Effector memory CD8-positive, alpha-beta T cell (primary cell): Measurements from ENCODE around the gene MOXD1.
"Not testable (repeated sequence)": the region's sequence is repeated elsewhere in the genome, so short reads cannot be mapped to it uniquely, and the experiment has no call there.

ENCODE experiments used
- ATAC-seq: fragments of 150-1000 bp; cut with Tn5 transposase; replicated peaks from 2 replicates; pipeline ENCODE4 v1.10.0; 2021; ENCODE audit warnings: mild to moderate bottlenecking, moderate library complexity
- DNase-seq, 3 experiments: peaks; one replicate each; pipeline ENCODE4 v3.0.0; 2021
- H3K27ac Mint-ChIP-seq, 2 donors: one replicate each; pipeline ENCODE4 v1.8.0; 2022; ENCODE audit warnings: mild to moderate bottlenecking in 2 of 2, mixed read lengths in 2 of 2, moderate library complexity in 2 of 2
- H3K27me3 Mint-ChIP-seq, 2 donors: one replicate each; pipeline ENCODE4 v1.8.0; 2022; ENCODE audit warnings: mixed read lengths in 2 of 2
- H3K36me3 Mint-ChIP-seq: one replicate; pipeline ENCODE4 v1.8.0; 2022; ENCODE audit warnings: mild to moderate bottlenecking, moderate library complexity, mixed read lengths; ENCODE audit not compliant: insufficient read depth
- H3K4me1 Mint-ChIP-seq, 2 donors: one replicate each; pipeline ENCODE4 v1.8.0; 2022; ENCODE audit warnings: low read depth in 2 of 2, mixed read lengths in 2 of 2
- H3K4me3 Mint-ChIP-seq, 2 donors: one replicate each; pipeline ENCODE4 v1.8.0; 2022; ENCODE audit warnings: mild to moderate bottlenecking in 2 of 2, mixed read lengths in 2 of 2, moderate library complexity in 2 of 2
- H3K9me3 Mint-ChIP-seq, 2 donors: one replicate each; pipeline ENCODE4 v1.8.0; 2022; ENCODE audit warnings: mixed read lengths in 2 of 2

MOXD1 gene

DNA sequence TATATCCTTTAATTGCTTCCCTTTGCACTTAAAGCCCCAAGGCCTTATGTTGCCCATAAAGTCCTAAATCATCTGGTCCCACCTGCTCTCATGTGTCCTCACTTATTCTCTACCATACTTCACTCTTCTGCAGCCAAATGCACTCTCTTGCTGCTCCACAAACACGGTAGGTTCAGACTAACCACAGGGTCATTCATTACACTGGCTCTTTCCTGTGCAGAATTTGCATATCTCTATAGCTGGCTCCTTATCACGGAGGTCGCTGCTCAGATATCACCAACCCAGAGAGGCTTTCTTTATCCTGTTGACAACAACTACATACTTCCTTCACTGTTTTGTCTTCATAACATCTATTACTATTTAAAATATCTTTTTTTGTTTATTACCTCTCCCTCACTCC is 86.8 kb downstream of the MOXD1 start:
- no peaks in the 10 kb centered on the region for H3K4me1 Mint-ChIP-seq
- peaks cover 7 to 8% of the 10 kb centered on the region in 2 donors for H3K9me3 Mint-ChIP-seq
- DNase-seq (no peak), ATAC-seq (no peak)
- H3K36me3 Mint-ChIP-seq, result no peaks in the 10 kb centered on the region
- no peak overlapping the region for H3K4me3 Mint-ChIP-seq
- H3K27ac Mint-ChIP-seq, result no peak overlapping the region
- H3K27me3 Mint-ChIP-seq, result peaks cover 9 to 12% of the 10 kb centered on the region in 2 donors

DNA sequence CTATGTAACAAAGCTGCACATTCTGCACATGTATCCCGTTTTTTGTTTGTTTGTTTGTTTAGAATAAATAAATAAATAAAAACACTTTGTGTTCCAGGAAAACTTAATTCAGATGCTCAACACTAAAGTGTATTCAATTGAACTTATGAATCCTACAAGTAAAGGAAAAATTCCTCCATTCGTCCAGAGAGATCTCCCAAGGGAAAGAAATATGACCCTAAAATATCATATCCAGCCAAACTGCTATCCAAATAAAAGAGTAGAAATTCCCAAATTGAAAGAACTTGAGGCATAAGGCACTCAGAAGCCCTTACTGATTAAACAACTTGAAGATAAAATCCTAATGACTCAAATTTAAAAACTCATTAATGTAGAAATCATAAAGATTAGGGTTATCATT is 90.4 kb downstream of the MOXD1 start:
- H3K9me3 Mint-ChIP-seq, result peaks cover 3 to 5% of the 10 kb centered on the region in 2 donors

DNA sequence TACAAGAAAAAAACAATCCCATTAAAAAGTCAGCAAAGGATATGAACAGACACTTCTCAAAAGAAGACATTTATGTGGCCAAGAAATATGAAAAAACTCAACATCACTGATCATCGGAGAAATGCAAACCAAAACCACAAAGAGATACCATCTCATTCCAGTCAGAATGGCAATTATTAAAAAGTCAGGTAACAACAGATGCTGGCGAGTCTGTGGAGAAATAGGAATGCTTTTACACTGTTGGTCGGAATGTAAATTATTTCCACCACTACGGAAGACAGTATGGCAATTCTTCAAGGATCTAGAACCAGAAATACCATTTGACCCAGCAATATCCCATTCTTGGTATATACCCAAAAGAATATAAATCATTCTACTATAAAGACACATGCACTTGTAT is 91.1 kb downstream of the MOXD1 start:
- ATAC-seq, H3K27ac Mint-ChIP-seq, H3K4me3 Mint-ChIP-seq, H3K4me1 Mint-ChIP-seq, H3K36me3 Mint-ChIP-seq, H3K9me3 Mint-ChIP-seq, DNase-seq: not testable (repeated sequence)
- H3K27me3 Mint-ChIP-seq, result peaks cover 32 to 52% of the 10 kb centered on the region in 2 donors

More for the DNA sequence above, 90.4 kb downstream of the MOXD1 start:
- H3K4me1 Mint-ChIP-seq, result no peaks in the 10 kb centered on the region
- ATAC-seq, result no peak
- DNase-seq, result no peak
- H3K27ac Mint-ChIP-seq, result no peak overlapping the region
- peaks cover 27 to 45% of the 10 kb centered on the region in 2 donors for H3K27me3 Mint-ChIP-seq
- H3K4me3 Mint-ChIP-seq, result no peak overlapping the region
- H3K36me3 Mint-ChIP-seq, result no peaks in the 10 kb centered on the region

DNA sequence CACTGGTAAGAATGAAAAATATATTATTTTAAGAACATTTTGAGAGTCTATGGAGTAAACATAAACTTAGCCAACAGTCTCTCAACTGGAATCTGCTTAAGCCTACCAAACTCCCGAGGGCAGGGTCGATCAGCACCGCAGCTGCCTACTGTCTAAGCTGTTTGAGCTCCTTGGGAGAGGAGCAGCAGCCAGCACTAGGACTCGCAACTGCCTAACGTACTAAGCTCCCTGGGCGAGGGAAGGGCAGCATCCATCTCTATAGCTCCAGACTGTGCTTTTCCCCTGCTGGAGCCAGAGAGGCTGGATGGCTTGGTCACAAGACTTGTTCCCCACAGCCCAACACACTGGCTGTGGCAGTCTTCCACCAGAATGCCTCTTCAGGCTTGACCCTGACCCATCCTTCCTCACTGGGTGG is 96.4 kb downstream of the MOXD1 start:
- ATAC-seq, result no peak
- Mint-ChIP-seq H3K27ac (no peak overlapping the region), H3K4me3 (no peak overlapping the region), H3K9me3 (peaks cover 0 to 7% of the 10 kb centered on the region in 2 donors), H3K27me3 (peaks cover 28 to 45% of the 10 kb centered on the region in 2 donors), H3K36me3 (no peaks in the 10 kb centered on the region), H3K4me1 (no peaks in the 10 kb centered on the region)
- DNase-seq, result no peak

DNA sequence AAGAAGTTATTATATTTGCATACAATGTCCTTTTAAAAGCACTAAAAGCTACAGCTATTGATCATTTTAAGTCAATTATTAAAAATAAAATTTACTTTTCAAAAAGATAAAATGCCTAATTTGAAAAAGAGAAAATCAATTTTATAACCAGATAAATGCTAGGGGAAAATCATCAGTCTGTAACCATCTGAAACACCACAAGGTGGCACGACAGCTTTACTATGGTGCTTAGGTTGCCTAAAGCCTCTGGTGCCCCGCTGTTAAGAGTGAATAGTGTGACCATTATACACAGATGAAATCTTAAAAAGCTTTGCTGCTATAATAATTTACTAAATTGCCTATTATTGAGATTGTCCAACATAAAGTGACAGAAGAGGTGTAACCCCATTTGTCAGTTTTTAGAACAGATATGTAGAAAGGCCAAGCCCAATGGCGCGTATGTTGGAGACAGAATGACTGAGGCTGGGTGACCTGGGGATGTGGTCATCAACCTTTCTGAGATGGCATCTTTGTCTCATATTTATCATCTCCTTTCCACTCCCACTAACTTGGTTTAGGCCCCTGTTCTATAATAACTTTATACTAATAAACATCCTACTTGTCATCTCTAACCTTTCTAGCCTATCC is 100.8 kb downstream of the MOXD1 start:
- ATAC-seq, result peak; percentile 46
- no peaks in the 10 kb centered on the region for H3K9me3 Mint-ChIP-seq
- no peak overlapping the region for H3K27ac Mint-ChIP-seq
- no peak overlapping the region for H3K4me3 Mint-ChIP-seq
- no peak for DNase-seq
- no peaks in the 10 kb centered on the region for H3K36me3 Mint-ChIP-seq
- H3K27me3 Mint-ChIP-seq, result peaks cover 18 to 24% of the 10 kb centered on the region in 2 donors
- H3K4me1 Mint-ChIP-seq, result no peaks in the 10 kb centered on the region

DNA sequence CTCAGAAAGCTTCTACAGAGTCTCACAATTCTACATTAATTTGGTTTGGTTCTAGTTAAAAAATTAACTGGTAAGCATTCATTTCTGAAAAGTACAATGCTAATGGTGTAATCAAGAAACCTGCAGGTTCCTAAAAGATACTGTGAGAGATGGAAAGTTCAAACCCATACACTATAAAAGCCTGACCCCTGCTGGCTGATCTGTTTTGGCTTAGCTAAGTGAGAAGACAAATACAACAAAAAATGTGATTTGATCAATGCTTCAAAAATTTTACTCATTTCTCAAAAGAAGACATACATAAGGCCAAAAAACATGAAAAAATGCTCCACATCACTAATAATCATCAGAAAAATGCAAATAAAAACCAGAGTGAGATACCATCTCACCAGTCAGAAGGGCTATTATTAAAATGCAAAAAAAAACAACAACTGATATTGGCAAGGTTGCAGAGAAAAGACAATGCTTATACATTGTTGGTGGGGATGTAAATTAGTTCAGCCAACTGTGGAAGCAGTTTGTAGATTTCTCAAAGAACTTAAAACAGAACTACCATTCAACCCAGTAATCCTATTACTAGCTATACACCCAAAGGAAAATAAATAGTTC is 102.8 kb downstream of the MOXD1 start:
- Mint-ChIP-seq H3K9me3 (no peaks in the 10 kb centered on the region), H3K27ac (no peak overlapping the region), H3K4me1 (no peaks in the 10 kb centered on the region), H3K4me3 (no peak overlapping the region), H3K36me3 (no peaks in the 10 kb centered on the region), H3K27me3 (peaks cover 29 to 34% of the 10 kb centered on the region in 2 donors)
- ATAC-seq (no peak), DNase-seq (peak in 1 of 3 experiments; percentile 8)

DNA sequence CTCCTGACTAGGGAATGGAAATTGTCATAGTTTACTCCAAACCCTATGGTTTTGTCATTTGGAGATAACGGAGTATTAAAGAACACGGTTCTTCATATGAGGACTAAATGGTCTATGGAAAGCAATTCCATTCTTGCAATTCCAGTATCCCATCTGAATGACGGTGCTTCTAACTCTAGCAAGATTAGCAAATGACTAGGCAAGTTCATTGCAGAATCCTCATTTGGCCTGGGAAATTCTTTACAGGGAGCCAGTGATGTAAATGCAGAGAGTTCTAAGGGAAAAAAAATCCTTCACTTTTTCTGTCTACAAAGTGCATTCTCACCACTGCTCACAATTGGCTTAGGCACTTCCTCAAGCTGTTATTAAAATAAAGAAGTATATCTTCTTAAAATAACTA is 111.5 kb downstream of the MOXD1 start:
- no peaks in the 10 kb centered on the region for H3K9me3 Mint-ChIP-seq
- H3K27me3 Mint-ChIP-seq, result peaks cover 7 to 20% of the 10 kb centered on the region in 2 donors
- H3K36me3 Mint-ChIP-seq, result no peaks in the 10 kb centered on the region
- H3K4me3 Mint-ChIP-seq, result no peak overlapping the region
- no peaks in the 10 kb centered on the region for H3K4me1 Mint-ChIP-seq
- ATAC-seq (no peak), DNase-seq (no peak)
- H3K27ac Mint-ChIP-seq, result no peak overlapping the region

DNA sequence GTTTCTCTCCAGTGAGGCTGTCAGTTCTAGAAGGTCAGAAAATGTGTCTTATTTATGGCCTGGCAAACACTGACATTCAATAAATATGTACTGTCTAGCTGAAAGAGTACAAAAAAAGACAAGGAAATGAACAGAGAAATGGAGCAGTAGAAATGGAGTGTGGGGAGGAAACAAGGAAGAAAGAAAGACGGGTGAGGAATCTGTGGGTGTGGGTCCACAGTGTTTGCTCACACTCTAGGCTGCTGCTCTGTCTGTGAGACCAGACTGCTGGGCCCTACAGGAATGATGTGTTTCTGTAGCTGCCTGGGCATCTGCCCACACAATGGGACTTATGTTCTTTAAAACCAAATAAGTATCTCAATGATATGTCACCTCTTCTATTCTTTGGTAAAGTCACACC is 114.2 kb downstream of the MOXD1 start:
- Mint-ChIP-seq H3K9me3 (no peaks in the 10 kb centered on the region), H3K4me3 (no peak overlapping the region), H3K27ac (no peak overlapping the region), H3K4me1 (no peaks in the 10 kb centered on the region), H3K36me3 (no peaks in the 10 kb centered on the region), H3K27me3 (peaks cover 18 to 23% of the 10 kb centered on the region in 2 donors)
- no peak for DNase-seq
- no peak for ATAC-seq

DNA sequence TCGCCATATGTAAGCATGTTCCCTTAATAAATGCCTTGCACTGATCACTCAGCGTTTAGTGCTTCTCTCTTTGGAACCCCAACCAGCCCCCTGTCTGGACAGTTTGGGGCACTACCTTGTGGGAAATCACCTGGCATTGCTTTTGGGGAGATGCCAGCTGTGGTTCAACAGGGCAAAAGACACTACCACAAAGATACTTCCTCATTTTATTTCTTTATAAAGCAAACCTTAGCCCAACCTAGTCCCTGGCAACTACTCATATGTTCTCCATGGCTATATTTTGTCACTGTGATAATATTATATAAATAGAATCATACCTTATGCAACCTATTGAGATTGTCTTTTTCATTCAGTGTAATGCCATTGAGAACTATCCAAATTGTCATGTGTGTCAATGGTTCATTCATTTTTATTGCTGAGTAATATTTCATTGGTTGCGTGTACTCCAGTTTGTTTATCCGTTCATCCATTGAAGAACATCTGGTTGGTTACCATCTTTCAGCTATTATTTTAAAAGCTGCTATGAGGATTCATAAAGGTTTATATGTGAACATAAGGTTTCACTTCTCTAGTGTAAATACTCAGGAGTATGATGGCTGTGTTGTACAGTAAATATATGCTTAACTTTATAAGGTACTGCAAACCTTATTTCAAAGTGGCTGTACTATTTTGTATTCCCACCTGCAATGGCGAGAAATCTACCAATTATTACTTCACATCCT is 114.8 kb downstream of the MOXD1 start:
- ATAC-seq, result peak; percentile 49

DNA sequence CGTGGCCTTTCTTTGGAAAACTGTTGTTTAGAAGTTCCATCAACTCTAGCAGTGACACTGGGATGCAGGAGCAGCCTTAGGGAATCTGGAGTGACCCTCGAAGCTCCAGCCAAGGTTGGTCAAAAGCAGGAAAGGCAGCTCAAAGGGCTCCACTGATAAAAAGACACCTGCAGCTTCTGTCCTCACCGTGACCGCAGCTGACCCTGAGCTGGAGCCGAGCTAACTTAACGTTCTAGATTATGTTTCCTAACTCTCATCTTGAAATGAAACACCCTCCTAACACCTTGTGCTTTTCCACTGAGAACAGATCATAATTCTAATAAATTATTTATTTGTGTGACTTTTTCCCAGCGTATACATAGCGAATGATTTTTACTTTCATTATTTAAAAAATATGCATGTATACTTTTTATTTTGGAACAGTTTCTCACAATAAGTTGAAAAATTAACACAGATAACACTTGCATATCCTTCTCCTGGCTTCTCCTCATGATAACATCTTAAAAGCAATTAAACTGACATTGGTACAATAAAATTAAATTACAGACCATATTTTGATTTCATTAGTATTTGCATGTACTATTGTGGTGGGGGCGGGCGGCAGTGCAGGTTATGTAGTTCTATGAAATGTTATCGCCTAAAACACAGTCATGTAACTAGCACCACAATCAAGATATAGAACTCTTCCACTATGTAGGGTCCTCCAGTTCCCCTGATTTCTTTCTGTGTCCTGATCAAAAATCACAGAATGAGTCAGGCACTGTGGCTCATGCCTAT is 116.1 kb downstream of the MOXD1 start:
- no peak for DNase-seq
- Mint-ChIP-seq H3K27me3 (peaks cover 31 to 34% of the 10 kb centered on the region in 2 donors), H3K9me3 (no peaks in the 10 kb centered on the region), H3K4me3 (no peak overlapping the region), H3K27ac (no peak overlapping the region), H3K4me1 (no peaks in the 10 kb centered on the region), H3K36me3 (no peaks in the 10 kb centered on the region)
- no peak for ATAC-seq

More for the DNA sequence above, 114.8 kb downstream of the MOXD1 start:
- H3K4me3 Mint-ChIP-seq, result no peak overlapping the region
- H3K27me3 Mint-ChIP-seq, result peaks cover 24 to 28% of the 10 kb centered on the region in 2 donors
- H3K36me3 Mint-ChIP-seq, result no peaks in the 10 kb centered on the region
- no peaks in the 10 kb centered on the region for H3K4me1 Mint-ChIP-seq
- no peak for DNase-seq
- no peak overlapping the region for H3K27ac Mint-ChIP-seq
- no peaks in the 10 kb centered on the region for H3K9me3 Mint-ChIP-seq

DNA sequence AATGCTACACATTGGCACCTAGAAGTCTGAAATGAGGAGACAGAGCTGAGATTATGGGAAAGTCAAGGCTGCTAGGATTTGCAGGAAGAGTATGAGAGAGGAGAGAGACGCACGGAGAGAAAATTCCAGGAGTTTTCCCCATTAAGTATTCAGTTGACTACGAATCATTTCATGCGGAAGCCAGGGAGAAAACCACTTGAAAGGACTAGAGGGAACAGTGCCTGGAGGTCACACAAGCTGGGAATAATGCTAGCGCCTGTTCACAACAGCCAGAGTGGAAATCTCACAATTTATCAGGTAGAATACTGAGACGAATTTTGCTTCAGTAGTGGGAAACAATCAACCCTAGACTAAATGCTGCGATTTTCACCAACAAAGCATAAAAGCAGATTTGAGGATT is 118.6 kb downstream of the MOXD1 start:
- no peak for ATAC-seq
- Mint-ChIP-seq H3K36me3 (no peaks in the 10 kb centered on the region), H3K9me3 (no peaks in the 10 kb centered on the region), H3K27me3 (peaks cover 34 to 35% of the 10 kb centered on the region in 2 donors), H3K4me3 (no peak overlapping the region), H3K27ac (no peak overlapping the region), H3K4me1 (no peaks in the 10 kb centered on the region)
- no peak for DNase-seq

DNA sequence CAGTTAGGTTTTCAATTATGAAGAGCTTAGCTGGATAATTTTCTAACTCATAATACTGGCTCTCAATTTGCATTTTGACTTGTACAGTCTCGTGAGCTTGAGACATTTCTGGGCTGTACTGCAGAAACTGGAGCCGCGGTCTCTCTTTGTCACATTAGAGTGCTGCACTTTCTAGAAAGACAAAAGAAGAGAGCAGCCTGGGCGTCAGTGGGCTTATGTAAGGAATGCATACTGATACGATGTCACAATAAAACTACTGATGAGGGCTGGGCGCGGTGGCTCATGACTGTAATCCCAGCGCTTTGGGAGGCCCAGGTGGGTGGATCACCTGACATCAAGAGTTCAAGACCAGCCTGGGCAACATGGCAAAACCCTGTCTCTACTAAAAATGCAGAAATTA is 120.8 kb downstream of the MOXD1 start:
- Mint-ChIP-seq H3K4me1 (no peaks in the 10 kb centered on the region), H3K27ac (no peak overlapping the region), H3K9me3 (no peaks in the 10 kb centered on the region), H3K4me3 (no peak overlapping the region), H3K36me3 (no peaks in the 10 kb centered on the region), H3K27me3 (peaks cover 36 to 53% of the 10 kb centered on the region in 2 donors)
- no peak for ATAC-seq
- no peak for DNase-seq

DNA sequence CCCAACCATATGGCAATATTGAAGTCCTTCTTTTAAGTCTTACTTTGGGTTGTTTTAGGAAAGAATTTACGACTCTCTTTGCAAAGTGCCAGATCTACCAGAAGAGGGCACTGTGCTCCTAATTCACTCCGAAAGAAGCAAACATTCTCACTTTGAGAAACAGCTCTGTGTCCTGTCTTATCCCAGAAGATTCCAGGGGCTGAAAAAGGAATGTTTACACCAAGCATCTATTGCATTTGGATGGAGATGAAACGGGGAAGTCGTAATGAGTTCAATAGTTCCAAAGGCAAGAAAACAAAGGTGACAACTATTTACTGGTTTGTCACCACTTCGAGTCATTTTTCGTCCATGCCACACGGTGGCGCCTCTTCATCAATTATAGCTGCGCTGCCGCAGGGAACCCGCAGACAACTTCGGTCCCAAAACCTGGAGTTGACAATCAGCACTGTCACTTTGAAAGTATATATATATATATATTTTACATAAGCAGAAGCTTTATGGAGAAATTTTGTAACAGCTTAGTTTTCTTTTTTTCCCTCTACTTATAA is 121.6 kb downstream of the MOXD1 start:
- H3K36me3 Mint-ChIP-seq, result no peaks in the 10 kb centered on the region
- H3K27ac Mint-ChIP-seq, result no peak overlapping the region
- no peaks in the 10 kb centered on the region for H3K4me1 Mint-ChIP-seq
- H3K27me3 Mint-ChIP-seq, result peaks cover 40 to 60% of the 10 kb centered on the region in 2 donors
- DNase-seq (peak; percentile 56 to 67 (median 59)), ATAC-seq (peak; percentile 91)
- H3K9me3 Mint-ChIP-seq, result no peaks in the 10 kb centered on the region
- H3K4me3 Mint-ChIP-seq, result peak overlapping the region; percentile 54 to 73
